H9 (cell line): ENCODE measurements around the gene CORO1A. TPM values are rescaled to one million over a fixed set of nuclear protein-coding genes. Genes with fewer than 3 reads are reported as not detected.

ENCODE experiments used
- DNase-seq: peaks from one replicate; pipeline ENCODE4 v3.0.0-alpha.2; 2017
- H2AFZ ChIP-seq: one replicate; pipeline ENCODE4 v1.6.1; 2013; ENCODE audit warnings: mild to moderate bottlenecking, low read length, control low read depth, moderate library complexity
- H2AK5ac ChIP-seq: 2 replicates; pipeline ENCODE4 v1.6.1; 2013; ENCODE audit warnings: low read length, control low read depth, mixed read lengths; ENCODE audit not compliant: insufficient read length
- H2BK120ac ChIP-seq: one replicate; pipeline ENCODE4 v1.6.1; 2013; ENCODE audit warnings: low read depth, mild to moderate bottlenecking, low read length, control low read depth, inconsistent platforms; ENCODE audit not compliant: poor library complexity, severe bottlenecking
- H2BK12ac ChIP-seq: 2 replicates; pipeline ENCODE4 v1.6.1; 2013; ENCODE audit warnings: low read length, control low read depth, mixed read lengths, low read depth; ENCODE audit not compliant: insufficient read length
- H2BK15ac ChIP-seq: 2 replicates; pipeline ENCODE4 v1.6.1; 2013; ENCODE audit warnings: low read depth, low read length, control low read depth
- H2BK20ac ChIP-seq: one replicate; pipeline ENCODE4 v1.6.1; 2013; ENCODE audit warnings: low read depth, mild to moderate bottlenecking, low read length, control low read depth, inconsistent platforms; ENCODE audit not compliant: poor library complexity, severe bottlenecking
- H2BK5ac ChIP-seq: 2 replicates; pipeline ENCODE4 v1.6.1; 2013; ENCODE audit warnings: low read length, control low read depth, mixed read lengths; ENCODE audit not compliant: insufficient read length
- H3K14ac ChIP-seq: 2 replicates; pipeline ENCODE4 v1.6.1; 2013; ENCODE audit warnings: low read length, control low read depth; ENCODE audit not compliant: insufficient read depth
- H3K18ac ChIP-seq: 2 replicates; pipeline ENCODE4 v1.6.1; 2013; ENCODE audit warnings: low read depth, mild to moderate bottlenecking, mixed read lengths, low read length, control low read depth; ENCODE audit not compliant: insufficient read length
- H3K23ac ChIP-seq: 2 replicates; pipeline ENCODE4 v1.6.1; 2013; ENCODE audit warnings: low read length, control low read depth, mixed read lengths, low read depth; ENCODE audit not compliant: insufficient read length
- H3K23me2 ChIP-seq: 2 replicates; pipeline ENCODE4 v1.6.1; 2013; ENCODE audit warnings: low read depth, mild to moderate bottlenecking, mixed read lengths, low read length, control low read depth; ENCODE audit not compliant: insufficient read length, poor library complexity, severe bottlenecking
- H3K27ac ChIP-seq: 2 replicates; pipeline ENCODE4 v1.5.1; 2013; ENCODE audit warnings: low read length, control low read depth, mixed read lengths, low read depth; ENCODE audit not compliant: insufficient read length
- H3K27me3 ChIP-seq: 2 replicates; pipeline ENCODE4 v1.6.1; 2013; ENCODE audit warnings: low read length, control low read depth, inconsistent platforms; ENCODE audit not compliant: insufficient read depth
- H3K4ac ChIP-seq: 2 replicates; pipeline ENCODE4 v1.6.1; 2013; ENCODE audit warnings: low read depth, mild to moderate bottlenecking, control low read depth, inconsistent platforms, low read length, moderate library complexity
- H3K4me1 ChIP-seq: 2 replicates; pipeline ENCODE4 v1.6.1; 2013; ENCODE audit warnings: low read length, control low read depth, inconsistent platforms; ENCODE audit not compliant: insufficient read depth
- H3K4me2 ChIP-seq: 2 replicates; pipeline ENCODE4 v1.6.1; 2013; ENCODE audit warnings: low read length, control low read depth, mixed read lengths; ENCODE audit not compliant: insufficient read length, insufficient read depth
- H3K56ac ChIP-seq: 2 replicates; pipeline ENCODE4 v1.6.1; 2013; ENCODE audit warnings: low read depth, mild to moderate bottlenecking, mixed read lengths, low read length, control low read depth; ENCODE audit not compliant: insufficient read length
- H3K79me1 ChIP-seq: 2 replicates; pipeline ENCODE4 v1.6.1; 2013; ENCODE audit warnings: low read depth, mild to moderate bottlenecking, moderate library complexity, low read length, control low read depth, inconsistent platforms; ENCODE audit not compliant: insufficient read depth, poor library complexity, severe bottlenecking
- H3K79me2 ChIP-seq: 2 replicates; pipeline ENCODE4 v1.6.1; 2013; ENCODE audit warnings: low read length, control low read depth, inconsistent platforms; ENCODE audit not compliant: insufficient read depth
- H3K9ac ChIP-seq: 2 replicates; pipeline ENCODE4 v1.6.1; 2013; ENCODE audit warnings: low read length, control low read depth, mixed read lengths; ENCODE audit not compliant: insufficient read length; ENCODE audit errors: extremely low read depth
- H3K9me3 ChIP-seq: one replicate; pipeline ENCODE4 v1.6.1; 2013; ENCODE audit warnings: low read depth, low read length, inconsistent platforms; ENCODE audit not compliant: control insufficient read depth
- H3T11ph ChIP-seq: one replicate; pipeline ENCODE4 v1.6.1; 2013; ENCODE audit warnings: mild to moderate bottlenecking, low read length, control low read depth, inconsistent platforms
- H4K20me1 ChIP-seq: one replicate; pipeline ENCODE4 v1.6.1; 2013; ENCODE audit not compliant: control insufficient read depth, insufficient read length, insufficient read depth
- H4K5ac ChIP-seq: 2 replicates; pipeline ENCODE4 v1.6.1; 2013; ENCODE audit warnings: low read depth, mild to moderate bottlenecking, mixed read lengths, low read length, control low read depth; ENCODE audit not compliant: insufficient read length
- H4K8ac ChIP-seq: replicated peaks from 2 replicates; pipeline ENCODE4 v1.6.1; 2013; ENCODE audit warnings: low read length, control low read depth, mixed read lengths, low read depth; ENCODE audit not compliant: insufficient read length
- H4K91ac ChIP-seq: 2 replicates; pipeline ENCODE4 v1.6.1; 2013; ENCODE audit warnings: low read depth, mild to moderate bottlenecking, moderate library complexity, mixed read lengths, low read length, control low read depth; ENCODE audit not compliant: insufficient read length
- H3K27ac Mint-ChIP-seq, 3 experiments: 2 replicates in 2 of 3; 3 replicates in 1 of 3; pipeline ENCODE4 v1.8.0; 2020 to 2021; ENCODE audit warnings: mixed read lengths in 3 of 3, mild to moderate bottlenecking in 1 of 3, moderate library complexity in 1 of 3
- H3K27me3 Mint-ChIP-seq: 2 replicates; pipeline ENCODE4 v1.8.0; 2021; ENCODE audit warnings: low read depth, mild to moderate bottlenecking, moderate library complexity, mixed read lengths
- H3K36me3 Mint-ChIP-seq, 3 experiments: 2 replicates in 2 of 3; 3 replicates in 1 of 3; pipeline ENCODE4 v1.8.0; 2020 to 2021; ENCODE audit warnings: low read depth in 3 of 3, mixed read lengths in 3 of 3; ENCODE audit not compliant: insufficient read depth in 1 of 3
- H3K4me1 Mint-ChIP-seq, 2 experiments: 2 replicates each; pipeline ENCODE4 v1.8.0; 2020; ENCODE audit warnings: mixed read lengths in 2 of 2
- H3K4me3 Mint-ChIP-seq, 2 experiments: 2 replicates in 1 of 2; 3 replicates in 1 of 2; pipeline ENCODE4 v1.8.0; 2020 to 2021; ENCODE audit warnings: mild to moderate bottlenecking in 2 of 2, mixed read lengths in 2 of 2, moderate library complexity in 1 of 2
- H3K9me3 Mint-ChIP-seq, 2 experiments: 2 replicates in 1 of 2; 3 replicates in 1 of 2; pipeline ENCODE4 v1.8.0; 2020; ENCODE audit warnings: mild to moderate bottlenecking in 2 of 2, mixed read lengths in 2 of 2, moderate library complexity in 1 of 2
- CTCF ChIP-seq: fragments of 200-600 bp; sonication (generic); conservative IDR thresholded peaks from 3 replicates; pipeline ENCODE4 v1.8.0; 2021; ENCODE audit warnings: antibody characterized with exemption, mild to moderate bottlenecking
- WGBS: extraction: QIAGEN DNeasy Blood & Tissue Kit; methylation state at CpG from one replicate; pipeline ENCODE4 v1.1.7; 2013; ENCODE audit warnings: missing lambda C conversion rate, low lambda C conversion rate, mixed read lengths; ENCODE audit not compliant: insufficient read length; ENCODE audit errors: extremely low coverage; 5-methylcytosine and 5-hydroxymethylcytosine counted together
- total RNA-seq: library from RNA; stranded (reverse); gene quantifications from 2 replicates; pipeline ENCODE4 v1.2.1, GENCODE V29; 2021

The CORO1A gene
- total RNA-seq, 1 experiment from 2014 or later, result 4.8 TPM

- no peak for TF ChIP-seq CTCF
- Histone ChIP-seq H4K5ac (no peak overlapping the region), H4K91ac (no peak overlapping the region), H3K27me3 (peaks cover 4% of the 10 kb centered on the region; the same call in 1 of the 2 replicates), H3T11ph (no peak overlapping the region), H4K20me1 (no peaks in the 10 kb centered on the region), H3K4ac (no peak overlapping the region), H2AFZ (no peak overlapping the region), H2AK5ac (no peak overlapping the region), H3K79me1 (no peaks in the 10 kb centered on the region), H4K8ac (no peak overlapping the region), H3K4me1 (no peaks in the 10 kb centered on the region), H3K23me2 (peaks cover 4% of the 10 kb centered on the region), H2BK12ac (no peak overlapping the region), H2BK5ac (no peak overlapping the region), H2BK120ac (no peak overlapping the region), H2BK20ac (no peak overlapping the region), H2BK15ac (no peak overlapping the region), H3K23ac (no peak overlapping the region), H3K27ac (no peak overlapping the region), H3K14ac (no peak overlapping the region), H3K79me2 (no peaks in the 10 kb centered on the region), H3K4me2 (no peak overlapping the region), H3K9me3 (no peaks in the 10 kb centered on the region), H3K9ac (no peak overlapping the region), H3K56ac (no peak overlapping the region), H3K18ac (no peak overlapping the region)
- Mint-ChIP-seq H3K27ac (no peak overlapping the region), H3K27me3 (peaks cover 37% of the 10 kb centered on the region), H3K36me3 (peaks cover 0 to 1% (median 0%) of the 10 kb centered on the region in 3 experiments; a peak in 1 of 7 replicates), H3K4me1 (peaks cover 0 to 7% of the 10 kb centered on the region in 2 experiments; a peak in 2 of 4 replicates), H3K4me3 (no peak overlapping the region), H3K9me3 (no peaks in the 10 kb centered on the region)
- no peak for DNase-seq
- WGBS, result no CpG with 5 or more reads among the region's 4 CpGs
These were observed 4.2 kb upstream of the CORO1A start for GRCh38 chr16:30179195-30179594.
